ENCODE measurements around the gene SRRM4.

SRRM4 gene

DNA sequence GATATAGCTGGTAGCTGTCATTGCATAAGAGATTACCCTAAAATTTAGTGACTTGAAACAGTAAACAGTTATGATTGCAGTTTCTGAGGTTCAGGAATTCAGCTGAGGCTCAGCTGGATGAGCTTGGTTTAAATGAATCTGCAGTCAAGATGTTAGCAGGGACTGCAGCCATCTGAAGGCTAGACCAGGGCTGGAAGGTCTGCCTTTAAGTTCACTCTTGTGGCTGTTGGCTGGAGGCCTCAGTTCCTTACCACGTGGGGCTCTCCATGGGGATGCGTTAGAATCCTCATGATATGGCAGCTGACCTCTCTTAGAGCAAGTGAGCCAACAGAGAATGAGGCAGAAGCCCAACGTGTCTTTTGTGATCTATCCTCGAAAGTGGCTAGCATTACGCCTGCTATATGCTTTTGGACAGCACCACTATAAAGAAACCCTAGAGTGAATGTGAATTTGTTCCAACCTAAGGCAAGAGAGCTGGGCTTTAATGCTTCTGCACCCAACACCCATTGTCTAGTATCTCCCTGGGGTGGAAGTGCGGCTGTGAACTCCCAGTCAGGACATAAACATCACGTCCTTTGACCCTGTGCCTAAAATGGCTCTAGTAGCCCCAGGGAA lies 223.4 kb downstream of the SRRM4 start:
- no peak overlapping the region for H3K27ac ChIP-seq
- DNase-seq (ENCODE audit: low spot score): no peak
- TF ChIP-seq, protein P1, sequence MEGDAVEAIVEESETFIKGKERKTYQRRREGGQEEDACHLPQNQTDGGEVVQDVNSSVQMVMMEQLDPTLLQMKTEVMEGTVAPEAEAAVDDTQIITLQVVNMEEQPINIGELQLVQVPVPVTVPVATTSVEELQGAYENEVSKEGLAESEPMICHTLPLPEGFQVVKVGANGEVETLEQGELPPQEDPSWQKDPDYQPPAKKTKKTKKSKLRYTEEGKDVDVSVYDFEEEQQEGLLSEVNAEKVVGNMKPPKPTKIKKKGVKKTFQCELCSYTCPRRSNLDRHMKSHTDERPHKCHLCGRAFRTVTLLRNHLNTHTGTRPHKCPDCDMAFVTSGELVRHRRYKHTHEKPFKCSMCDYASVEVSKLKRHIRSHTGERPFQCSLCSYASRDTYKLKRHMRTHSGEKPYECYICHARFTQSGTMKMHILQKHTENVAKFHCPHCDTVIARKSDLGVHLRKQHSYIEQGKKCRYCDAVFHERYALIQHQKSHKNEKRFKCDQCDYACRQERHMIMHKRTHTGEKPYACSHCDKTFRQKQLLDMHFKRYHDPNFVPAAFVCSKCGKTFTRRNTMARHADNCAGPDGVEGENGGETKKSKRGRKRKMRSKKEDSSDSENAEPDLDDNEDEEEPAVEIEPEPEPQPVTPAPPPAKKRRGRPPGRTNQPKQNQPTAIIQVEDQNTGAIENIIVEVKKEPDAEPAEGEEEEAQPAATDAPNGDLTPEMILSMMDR (conservative IDR thresholded peaks at IDR 0.05; ENCODE audit: low read depth): no peak
- POLR2A ChIA-PET (ENCODE audit: low non-redundant PET): no interaction called here
- CTCF ChIA-PET: interaction anchor here (0.5 kb wide), 1 partner anchor 37 kb away, joined by 3 read pairs; no protein-coding TSS in a partner anchor

DNA sequence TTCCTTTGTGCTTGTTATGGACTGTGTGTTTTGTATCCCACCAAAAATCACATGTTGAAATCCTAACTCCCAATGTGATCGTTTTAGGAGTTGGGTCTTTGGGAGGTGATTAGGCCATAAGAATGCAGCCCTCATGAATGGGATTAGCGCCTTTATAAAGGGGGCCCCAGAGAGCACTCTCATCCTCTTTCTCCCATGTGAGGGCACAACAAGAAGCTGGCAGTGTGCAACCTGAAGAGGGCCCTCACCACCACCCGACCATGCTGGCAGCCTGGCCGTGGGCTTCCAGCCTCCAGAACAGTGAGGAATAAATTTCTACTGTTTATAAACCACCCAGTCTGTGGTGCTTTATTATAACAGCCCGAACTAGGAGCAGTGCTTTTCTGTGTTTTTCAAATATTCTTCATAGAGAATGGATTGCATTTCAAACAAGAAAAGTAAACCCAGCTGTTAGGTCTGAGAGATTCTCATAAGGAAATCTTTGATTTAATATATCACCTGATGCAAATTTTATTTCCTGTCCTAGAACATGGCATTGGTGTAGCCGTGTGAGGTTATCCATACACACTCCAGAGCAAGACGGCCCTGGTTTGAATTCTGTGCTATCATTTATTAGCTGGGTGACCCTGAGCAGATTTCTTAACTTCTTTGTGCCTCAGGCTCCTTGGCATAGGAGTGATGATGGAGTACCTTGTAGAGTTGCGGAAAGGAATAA lies 225.2 kb downstream of the SRRM4 start:
- ChIA-PET CTCF (interaction anchor here (0.7 kb wide), 2 partner anchors 12 to 24 kb away, joined by 3 to 6 read pairs; no protein-coding TSS in a partner anchor), POLR2A (ENCODE audit: low non-redundant PET) (no interaction called here)
- DNase-seq (ENCODE audit: low spot score): no peak

DNA sequence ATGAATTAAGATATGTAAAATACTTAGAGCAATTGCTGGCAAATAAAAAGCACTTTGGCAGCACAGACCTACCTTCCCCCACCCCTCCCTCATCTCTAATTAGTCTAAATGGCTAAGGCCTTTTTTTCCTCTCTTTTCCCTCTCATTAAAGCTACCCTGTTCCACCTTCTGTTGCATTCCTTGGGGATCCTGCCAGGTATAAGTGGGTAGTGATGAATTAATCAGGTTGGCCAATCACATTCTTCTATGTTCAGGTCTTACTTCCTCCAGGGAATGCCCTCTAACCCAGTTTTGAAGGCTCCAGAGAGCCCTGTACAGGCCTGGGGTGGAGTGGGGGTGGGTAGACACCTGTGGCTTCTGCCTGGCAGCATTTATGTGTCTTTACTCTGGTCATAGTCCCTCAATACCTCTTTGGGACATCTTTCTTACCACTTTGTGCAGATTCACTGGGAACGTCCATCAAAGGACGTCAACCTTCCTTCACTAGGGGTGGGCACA lies 225.8 kb downstream of the SRRM4 start:
- POLR2A ChIA-PET (ENCODE audit: low non-redundant PET): no interaction called here
- TF ChIP-seq, protein P1 (conservative IDR thresholded peaks at IDR 0.05; ENCODE audit: low read depth): no peak
- DNase-seq (ENCODE audit: low spot score): no peak
- CTCF ChIA-PET: interaction anchor here (0.7 kb wide), 2 partner anchors 12 to 23 kb away, joined by 3 to 6 read pairs; no protein-coding TSS in a partner anchor
- no peak overlapping the region for H3K27ac ChIP-seq

More for the DNA sequence above, 225.2 kb downstream of the SRRM4 start:
- H3K27ac ChIP-seq: no peak overlapping the region
- TF ChIP-seq, protein P1 (conservative IDR thresholded peaks at IDR 0.05; ENCODE audit: low read depth): no peak

DNA sequence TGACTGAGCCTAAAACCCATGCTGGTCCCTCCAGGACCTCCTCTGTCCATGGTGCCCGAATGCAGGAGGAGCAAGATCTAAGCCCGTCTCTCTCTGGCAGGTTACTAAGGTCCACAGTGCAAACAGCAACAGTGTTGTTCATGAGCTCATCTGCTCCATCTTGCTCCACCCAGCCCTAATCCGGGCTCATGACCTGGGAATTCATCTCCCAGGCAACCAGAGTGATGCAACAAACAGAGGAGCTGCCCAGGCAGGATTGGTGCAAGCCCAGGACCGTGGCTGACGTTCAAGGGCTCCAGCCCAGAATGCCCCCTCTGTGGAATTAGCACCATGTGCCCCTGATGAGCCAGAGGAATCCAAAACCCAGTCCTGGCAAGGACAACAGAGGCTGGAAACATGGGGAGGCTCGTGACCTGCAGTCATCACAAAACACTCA lies 227.3 kb downstream of the SRRM4 start:
- TF ChIP-seq, protein P1 (conservative IDR thresholded peaks at IDR 0.05; ENCODE audit: low read depth): no peak
- peak; percentile 52 for DNase-seq (ENCODE audit: low spot score)
- ChIA-PET CTCF (no interaction called here), POLR2A (ENCODE audit: low non-redundant PET) (no interaction called here)
- H3K27ac ChIP-seq: peak overlapping the region; percentile 86

DNA sequence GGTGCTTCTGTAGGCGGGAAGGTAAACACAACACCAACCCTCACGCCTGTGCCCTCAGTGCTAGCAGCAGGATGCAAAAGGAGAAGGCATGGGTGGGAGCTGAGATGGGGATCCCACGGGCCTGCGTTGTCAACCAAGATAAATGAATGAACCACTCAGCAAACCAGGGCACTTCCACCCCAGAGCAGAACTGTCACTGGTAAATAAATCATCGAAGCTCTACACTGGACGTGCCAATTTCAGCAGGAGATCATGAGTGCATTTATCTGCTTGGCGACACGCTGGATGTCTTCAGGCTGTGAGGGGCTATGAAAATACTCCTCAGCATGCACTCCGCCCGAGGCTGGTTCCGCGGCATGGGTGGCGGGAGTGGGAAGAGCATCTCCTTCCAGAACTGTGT lies 230.5 kb downstream of the SRRM4 start:
- CTCF ChIA-PET: interaction anchor here (0.6 kb wide), 1 partner anchor 868 kb away, joined by 3 read pairs; no protein-coding TSS in a partner anchor
- no peak for DNase-seq (ENCODE audit: low spot score)
- no peak overlapping the region for H3K27ac ChIP-seq
- POLR2A ChIA-PET (ENCODE audit: low non-redundant PET): no interaction called here
- TF ChIP-seq, protein P1 (conservative IDR thresholded peaks at IDR 0.05; ENCODE audit: low read depth): no peak
